ENCODE results near the gene BACH1.

The BACH1 gene

GRCh38 chr21:29295066-29295650, 3.6 kb upstream of the BACH1 start:
- no peak for DNase-seq

- no peak for DNase-seq
These were observed 2.3 kb upstream of the BACH1 start for GRCh38 chr21:29296446-29296845.

GRCh38 chr21:29297483-29298347, 1.0 kb upstream of the BACH1 start:
- no peak for DNase-seq

DNA sequence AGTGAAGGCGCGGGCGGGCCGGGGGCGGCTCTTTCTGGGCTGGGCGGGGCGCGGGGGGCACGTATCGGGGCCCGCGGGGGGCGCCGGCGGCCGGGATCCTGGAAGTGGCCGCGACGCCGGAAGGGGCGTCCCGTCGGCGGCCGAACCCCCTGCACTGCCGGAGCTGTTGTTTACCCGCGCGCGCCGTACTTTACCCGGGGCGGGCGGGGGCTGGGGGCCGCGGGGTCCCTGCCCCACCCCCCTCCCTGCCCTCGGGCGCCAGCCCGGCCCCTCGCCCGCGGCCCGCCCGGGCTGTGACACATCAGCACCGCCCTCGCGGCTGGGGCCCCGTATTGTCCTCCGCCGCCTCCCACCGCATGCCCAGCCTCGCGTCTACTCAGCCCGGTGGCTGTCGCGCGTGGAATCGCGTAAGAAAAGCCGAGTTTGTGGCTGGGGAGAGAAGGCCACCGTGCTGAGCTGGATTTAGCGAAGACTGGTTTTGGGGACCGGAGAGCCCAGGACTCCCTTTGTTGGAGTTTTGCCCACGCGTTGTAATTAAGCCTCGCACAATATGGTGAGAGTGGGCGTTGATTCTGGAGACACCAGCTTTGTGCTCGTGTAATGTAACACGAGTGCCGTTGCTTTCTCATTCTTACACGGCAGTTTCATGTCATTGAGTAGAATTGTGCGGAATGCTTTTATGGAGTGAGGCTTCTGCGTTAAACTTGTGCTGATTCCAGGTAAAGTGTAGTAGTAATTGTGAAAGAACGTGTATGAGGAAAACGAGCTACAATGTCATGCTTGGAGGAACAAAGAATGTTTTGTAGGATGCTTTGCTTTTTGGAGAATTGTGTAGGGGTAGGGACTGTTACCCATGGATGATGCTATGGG, 559 bp downstream of the BACH1 start:
- peak; percentile 21 for DNase-seq

DNA sequence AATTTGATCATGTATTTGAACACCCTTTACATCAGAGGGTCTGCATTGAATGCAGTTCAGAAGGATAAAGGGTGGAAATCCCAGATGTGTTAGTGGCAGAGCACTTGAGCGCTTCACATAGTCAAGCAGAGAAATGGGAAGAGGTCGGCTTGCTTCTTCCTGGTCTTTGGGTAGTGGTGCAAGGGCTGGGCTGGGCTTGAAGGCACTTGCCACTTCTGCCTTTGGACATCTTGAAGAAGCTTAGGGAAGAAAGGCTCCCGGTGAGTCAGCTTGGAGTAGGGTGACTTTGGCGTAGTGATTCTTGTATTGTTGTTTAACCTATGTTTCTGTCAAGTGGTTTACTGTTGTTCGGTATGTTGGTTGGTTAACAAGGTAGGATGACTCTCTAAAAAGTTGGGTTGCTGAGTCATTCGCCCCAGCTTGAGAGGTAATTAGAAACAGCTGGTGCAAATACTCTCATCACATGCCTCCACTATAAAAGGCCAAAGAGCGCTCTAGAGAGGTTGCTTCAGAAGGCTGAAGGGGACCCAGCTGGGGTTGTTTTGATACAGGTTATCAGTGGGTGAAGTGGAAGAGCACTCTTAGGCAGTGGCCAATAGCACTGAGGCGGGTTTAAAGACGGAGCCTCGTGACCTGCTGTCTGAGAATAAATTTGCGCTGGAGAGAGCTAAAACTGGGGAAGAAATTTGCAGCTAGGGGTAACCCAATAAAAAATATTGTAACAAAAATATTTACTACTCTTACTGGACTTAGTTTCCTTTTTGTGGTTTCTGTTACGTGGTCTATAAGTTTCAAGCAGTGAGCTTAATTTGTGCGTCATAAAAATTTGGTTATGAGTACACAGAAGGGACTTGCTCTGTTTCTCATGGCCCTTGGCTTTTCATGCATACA, 1.4 kb downstream of the BACH1 start:
- DNase-seq: peak; percentile 65

GRCh38 chr21:29300807-29301138, 2.1 kb downstream of the BACH1 start:
- DNase-seq: no peak

DNA sequence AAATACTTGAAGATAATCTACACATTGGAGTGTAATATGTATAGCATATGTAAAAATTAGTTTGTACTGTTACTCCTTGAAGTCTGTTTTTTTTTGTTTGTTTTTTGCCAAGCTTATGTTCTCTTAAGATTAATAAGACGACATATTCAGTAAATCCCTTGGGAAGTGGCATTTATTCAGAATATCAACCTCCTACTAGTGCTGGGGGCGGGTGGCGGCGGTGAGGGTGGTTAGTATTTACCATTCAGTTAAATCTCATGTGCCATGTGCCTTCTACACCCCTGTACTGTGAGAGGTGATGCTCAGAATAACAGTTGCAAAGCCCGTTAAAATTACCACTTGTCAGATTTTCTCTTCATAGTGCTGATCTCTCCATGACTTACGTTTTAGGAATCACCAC, 3.0 kb downstream of the BACH1 start:
- DNase-seq: no peak

- no peak for DNase-seq
These were observed 3.7 kb downstream of the BACH1 start for GRCh38 chr21:29302359-29302875.

- no peak for DNase-seq
These were observed 4.6 kb downstream of the BACH1 start for GRCh38 chr21:29303288-29303687.

DNA sequence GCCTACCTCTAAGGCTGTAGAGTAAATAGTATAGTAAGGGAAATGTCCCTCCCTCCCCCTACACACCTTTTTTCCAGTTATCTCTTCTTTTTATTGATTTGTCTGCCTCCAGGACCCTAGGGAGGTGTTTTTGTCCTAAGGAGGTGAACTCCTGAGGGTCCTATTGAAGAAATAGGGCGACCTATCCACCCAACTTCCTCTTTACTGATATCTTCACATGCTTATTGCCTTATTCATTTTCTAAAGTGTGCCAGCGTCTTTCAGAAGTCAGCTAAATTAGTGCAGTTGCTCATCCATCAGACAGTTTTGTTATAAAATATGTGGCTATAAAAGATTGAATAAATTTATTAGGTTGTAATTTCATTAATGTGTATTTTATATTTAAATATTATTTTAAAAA, 5.9 kb downstream of the BACH1 start:
- no peak for DNase-seq

GRCh38 chr21:29305068-29305467, 6.3 kb downstream of the BACH1 start:
- no peak for DNase-seq

- DNase-seq: no peak
These were observed 6.8 kb downstream of the BACH1 start for GRCh38 chr21:29305561-29305960.

GRCh38 chr21:29306920-29307319, 8.2 kb downstream of the BACH1 start:
- DNase-seq: no peak

DNA sequence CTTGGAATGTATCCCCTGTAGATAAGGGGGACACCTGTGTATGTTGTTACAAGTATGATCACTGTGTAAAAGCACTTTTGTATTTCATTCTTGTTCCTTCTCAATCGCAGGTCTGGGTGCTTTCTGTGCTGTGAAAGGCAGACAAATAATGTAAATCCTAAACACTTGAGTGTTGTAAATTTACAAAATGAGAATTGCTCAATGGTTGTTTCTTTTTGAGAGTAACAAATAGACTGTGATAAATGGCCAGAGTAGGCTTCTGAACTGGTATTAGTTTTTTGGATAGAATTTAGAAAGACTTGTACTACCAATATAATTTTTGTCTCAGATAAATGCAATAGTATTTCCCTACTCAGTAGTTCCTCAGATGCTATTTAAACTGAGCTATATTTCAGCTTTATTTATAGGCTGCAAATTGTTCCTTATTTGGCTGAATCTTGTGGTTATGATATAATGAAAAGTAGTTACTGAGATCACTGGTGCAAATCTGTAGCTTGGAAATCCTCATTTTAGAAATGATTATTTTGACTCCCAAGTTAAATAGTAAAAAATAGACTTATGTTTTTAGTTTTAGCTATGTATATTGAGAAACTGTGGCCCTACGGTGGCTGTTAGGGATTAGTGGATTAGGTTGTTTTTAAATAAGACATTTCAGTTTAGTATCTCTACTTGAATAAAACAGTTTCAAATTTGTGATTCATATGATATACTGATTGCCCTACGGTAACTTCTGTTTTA, 9.2 kb downstream of the BACH1 start:
- no peak for DNase-seq

- DNase-seq: no peak
These were observed 9.7 kb downstream of the BACH1 start for GRCh38 chr21:29308456-29308783.

DNA sequence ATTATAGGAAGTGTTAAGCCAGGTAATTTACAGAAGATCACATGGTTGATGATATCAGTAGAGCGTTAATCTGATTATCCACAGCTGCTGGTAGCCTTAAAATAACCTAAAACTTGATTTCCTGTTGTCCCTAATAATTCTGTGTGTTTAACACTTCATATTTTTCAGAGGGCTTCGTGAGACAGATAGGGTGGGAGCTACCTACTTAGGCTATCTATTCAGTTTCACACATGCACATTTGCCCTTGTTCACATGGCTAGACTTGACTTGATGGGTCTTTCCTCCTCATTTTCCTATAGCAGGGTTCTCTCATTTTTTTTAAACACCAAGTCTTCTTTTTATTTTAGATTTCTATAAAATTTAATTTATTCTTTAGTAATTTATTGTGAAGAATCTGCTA, 11.0 kb downstream of the BACH1 start:
- no peak for DNase-seq

DNA sequence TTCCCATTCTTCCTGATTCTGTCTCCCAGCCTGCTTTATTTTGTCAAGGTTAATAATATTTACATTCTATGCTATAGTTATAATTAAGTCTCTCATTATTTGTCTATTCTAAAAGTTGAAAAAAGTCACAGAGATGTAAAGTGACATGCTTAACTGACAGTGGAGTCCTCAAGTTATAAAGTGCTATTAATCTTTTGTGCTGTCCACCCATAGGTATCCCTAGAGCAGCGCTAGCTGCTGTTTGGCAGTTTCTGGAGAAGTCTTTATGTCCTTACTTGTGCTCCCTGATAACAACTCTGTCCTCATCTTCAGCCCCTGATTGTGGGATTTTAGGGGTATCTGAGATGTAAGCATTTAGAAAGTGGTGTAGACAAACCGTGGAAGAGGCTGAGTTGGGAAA, 13.1 kb downstream of the BACH1 start:
- no peak for DNase-seq

DNA sequence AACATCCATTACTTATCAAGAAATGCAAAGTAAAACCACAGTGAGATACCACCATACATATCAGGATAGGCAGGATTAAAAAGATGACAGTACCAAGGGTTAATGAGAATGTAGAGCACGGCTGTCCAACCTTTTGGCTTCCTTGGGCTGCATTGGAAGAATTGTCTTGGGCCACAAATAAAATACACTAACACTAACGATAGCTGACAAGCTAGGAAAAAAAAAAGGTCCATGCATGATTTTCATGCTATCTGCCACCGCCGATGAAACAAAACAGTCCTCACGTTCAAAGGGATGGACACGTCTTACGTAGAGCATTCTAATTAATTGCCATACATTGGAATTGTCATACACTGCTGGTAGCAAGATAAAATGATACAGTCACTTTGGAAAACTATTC, 14.3 kb downstream of the BACH1 start:
- DNase-seq: no peak

DNA sequence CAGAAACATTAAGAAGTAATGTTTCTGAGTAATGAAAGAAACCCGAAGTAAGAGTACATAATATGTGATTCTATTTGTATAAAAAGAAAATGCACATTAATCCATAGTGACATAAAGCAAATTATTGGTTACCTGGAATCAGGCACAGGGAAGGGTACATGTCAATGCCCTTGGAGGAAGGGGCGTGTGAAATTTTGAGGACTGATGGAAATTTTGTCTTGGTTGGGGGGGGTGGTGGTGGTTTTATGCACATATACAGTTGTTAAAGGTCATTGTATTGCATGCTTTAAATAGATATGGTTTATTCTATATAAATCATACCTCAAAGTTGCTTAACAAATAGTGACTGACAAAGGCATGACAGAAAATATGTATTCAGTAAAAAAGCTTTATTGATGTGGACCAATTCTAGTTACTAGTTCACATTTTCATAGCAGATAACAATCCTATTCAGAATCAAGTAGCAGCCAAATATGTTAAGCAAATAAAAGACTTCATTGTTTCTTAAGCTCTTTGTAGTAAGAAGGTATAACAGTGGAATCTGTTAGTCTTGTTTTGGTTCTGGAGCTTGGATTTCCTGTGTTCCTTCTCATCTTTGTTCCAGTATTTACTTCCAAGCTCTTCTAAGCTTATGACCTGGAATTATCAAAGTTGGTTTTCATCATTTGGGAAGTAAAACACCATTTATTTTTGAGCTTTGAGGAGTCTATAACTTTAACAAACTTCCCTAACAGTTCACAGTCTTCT, 15.1 kb downstream of the BACH1 start:
- DNase-seq: no peak

- no peak for DNase-seq
These were observed 16.5 kb downstream of the BACH1 start for GRCh38 chr21:29315131-29315749.

Data from KG1 (cell line).